ENCODE measurements around the gene GLIPR1L2. TPM values are rescaled to one million over a fixed set of nuclear protein-coding genes. Genes with fewer than 3 reads are reported as not detected.

The GLIPR1L2 gene
- total and polyA plus RNA-seq, 3 donors from 2014 or later, result 6.3 to 35.9 (median 17.9) TPM

DNA sequence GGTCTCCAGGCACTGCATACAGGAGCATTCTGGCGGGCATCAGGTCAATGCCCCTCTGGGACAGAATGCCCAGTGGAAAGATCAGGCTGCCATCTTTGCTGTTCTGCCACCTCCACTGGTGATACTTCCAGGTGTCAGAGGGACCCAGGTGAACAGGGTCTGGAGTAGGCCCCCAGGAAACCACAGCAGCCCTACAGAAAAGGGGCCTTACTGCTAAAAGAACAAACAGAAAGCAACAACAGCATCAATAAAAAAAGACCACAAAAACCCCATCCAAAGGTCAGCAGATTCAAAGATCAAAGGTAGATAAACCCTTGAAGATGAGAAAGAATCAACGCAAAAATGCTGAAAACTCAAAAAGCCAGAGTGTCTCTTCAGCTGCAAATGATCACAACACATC is 40.5 kb upstream of the GLIPR1L2 start:
- no peaks in the 10 kb centered on the region for H3K27me3 ChIP-seq
- WGBS, 2 donors, result 87 to 100% methylated on average over 2 of the region's 2 CpGs
- no peaks in the 10 kb centered on the region for H3K9me3 ChIP-seq
- H3K4me3 ChIP-seq, result no peak overlapping the region
- no peak overlapping the region for H3K27ac ChIP-seq
- no peaks in the 10 kb centered on the region for H3K36me3 ChIP-seq (ENCODE audit: low read depth, missing control alignments)
- intact Hi-C loops (cut with DNase I; ENCODE audit: low total_unique reads), result no loop called here
- TF ChIP-seq, protein P1, sequence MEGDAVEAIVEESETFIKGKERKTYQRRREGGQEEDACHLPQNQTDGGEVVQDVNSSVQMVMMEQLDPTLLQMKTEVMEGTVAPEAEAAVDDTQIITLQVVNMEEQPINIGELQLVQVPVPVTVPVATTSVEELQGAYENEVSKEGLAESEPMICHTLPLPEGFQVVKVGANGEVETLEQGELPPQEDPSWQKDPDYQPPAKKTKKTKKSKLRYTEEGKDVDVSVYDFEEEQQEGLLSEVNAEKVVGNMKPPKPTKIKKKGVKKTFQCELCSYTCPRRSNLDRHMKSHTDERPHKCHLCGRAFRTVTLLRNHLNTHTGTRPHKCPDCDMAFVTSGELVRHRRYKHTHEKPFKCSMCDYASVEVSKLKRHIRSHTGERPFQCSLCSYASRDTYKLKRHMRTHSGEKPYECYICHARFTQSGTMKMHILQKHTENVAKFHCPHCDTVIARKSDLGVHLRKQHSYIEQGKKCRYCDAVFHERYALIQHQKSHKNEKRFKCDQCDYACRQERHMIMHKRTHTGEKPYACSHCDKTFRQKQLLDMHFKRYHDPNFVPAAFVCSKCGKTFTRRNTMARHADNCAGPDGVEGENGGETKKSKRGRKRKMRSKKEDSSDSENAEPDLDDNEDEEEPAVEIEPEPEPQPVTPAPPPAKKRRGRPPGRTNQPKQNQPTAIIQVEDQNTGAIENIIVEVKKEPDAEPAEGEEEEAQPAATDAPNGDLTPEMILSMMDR (IDR thresholded peaks at IDR 0.05), result no peak
- no peak for TF ChIP-seq POLR2A (IDR thresholded peaks at IDR 0.05)
- no peak for DNase-seq
- H3K4me1 ChIP-seq, result no peaks in the 10 kb centered on the region

DNA sequence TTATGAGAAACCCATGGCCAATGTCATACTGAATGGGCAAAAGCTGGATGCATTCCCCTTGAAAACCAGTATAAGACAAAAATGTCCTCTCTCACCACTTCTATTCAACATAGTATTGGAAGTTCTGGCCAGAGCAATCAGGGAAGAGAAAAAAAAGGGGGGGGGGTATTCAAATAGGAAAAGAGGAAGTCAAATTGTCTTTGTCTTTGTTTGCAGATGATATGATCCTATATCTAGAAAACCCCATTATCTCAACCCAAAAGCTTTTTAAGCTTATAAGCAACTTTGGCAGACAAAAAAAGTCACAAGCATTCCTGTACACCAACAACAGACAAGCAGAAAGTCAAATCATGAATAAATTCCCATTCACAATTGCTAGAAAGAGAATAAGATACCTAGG is 36.9 kb upstream of the GLIPR1L2 start:
- TF ChIP-seq, protein P1 (IDR thresholded peaks at IDR 0.05), result no peak
- no peak for TF ChIP-seq POLR2A (IDR thresholded peaks at IDR 0.05)
- H3K36me3 ChIP-seq (ENCODE audit: low read depth, missing control alignments), result no peaks in the 10 kb centered on the region
- DNase-seq, result no peak
- H3K4me1 ChIP-seq, result no peaks in the 10 kb centered on the region
- no peaks in the 10 kb centered on the region for H3K9me3 ChIP-seq
- H3K4me3 ChIP-seq, result no peak overlapping the region
- no peaks in the 10 kb centered on the region for H3K27me3 ChIP-seq
- intact Hi-C loops (cut with DNase I; ENCODE audit: low total_unique reads), result no loop called here
- H3K27ac ChIP-seq, result no peak overlapping the region

DNA sequence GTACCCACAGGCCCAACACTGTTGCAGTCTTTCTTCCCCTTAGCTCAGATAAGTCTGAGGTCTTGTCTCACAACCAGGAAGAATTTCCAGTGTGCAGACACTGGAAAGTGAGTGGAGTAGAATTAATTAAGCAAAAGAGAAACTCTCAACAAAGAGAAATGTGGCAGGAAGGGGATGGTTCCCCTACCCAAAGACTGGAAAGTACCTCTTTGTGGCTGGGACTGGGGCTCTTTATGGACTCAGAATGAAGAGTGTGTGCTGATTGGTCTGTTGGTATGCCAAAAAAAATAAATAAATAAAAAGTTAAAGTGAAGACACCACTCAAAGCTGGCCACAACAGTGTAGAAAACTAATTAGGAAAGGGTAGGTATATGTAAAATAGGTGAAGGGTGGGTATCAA is 30.0 kb upstream of the GLIPR1L2 start:
- Histone ChIP-seq H3K36me3 (ENCODE audit: low read depth, missing control alignments) (no peaks in the 10 kb centered on the region), H3K27me3 (no peaks in the 10 kb centered on the region), H3K4me1 (no peaks in the 10 kb centered on the region), H3K27ac (no peak overlapping the region), H3K9me3 (no peaks in the 10 kb centered on the region), H3K4me3 (no peak overlapping the region)
- intact Hi-C loops (cut with DNase I; ENCODE audit: low total_unique reads), result no loop called here
- TF ChIP-seq POLR2A (IDR thresholded peaks at IDR 0.05), result no peak
- TF ChIP-seq, protein P1 (IDR thresholded peaks at IDR 0.05), result no peak
- DNase-seq, result no peak

DNA sequence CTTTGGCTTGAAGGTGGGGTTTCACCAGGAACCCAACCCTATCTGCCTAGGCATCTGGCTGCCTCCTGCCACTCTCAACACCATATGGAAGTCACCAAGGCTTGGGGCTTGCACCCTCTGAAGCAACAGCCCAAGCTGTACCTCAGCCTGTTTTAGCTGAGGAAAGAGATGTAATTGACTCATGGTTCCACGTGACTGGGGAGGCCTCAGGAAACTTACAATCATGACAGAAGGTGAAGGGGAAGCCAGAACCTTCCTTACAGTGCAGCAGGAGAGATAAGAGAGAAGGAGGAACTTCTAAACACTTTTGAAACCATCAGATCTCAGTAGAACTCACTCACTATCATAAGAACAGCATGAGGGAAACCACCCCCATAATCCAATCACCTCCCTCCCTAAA is 29.5 kb upstream of the GLIPR1L2 start:
- H3K27me3 ChIP-seq, result no peaks in the 10 kb centered on the region
- WGBS, 2 donors, result 73 to 75% methylated on average over 1 of the region's 1 CpG
- TF ChIP-seq, protein P1 (IDR thresholded peaks at IDR 0.05), result no peak
- TF ChIP-seq POLR2A (IDR thresholded peaks at IDR 0.05), result no peak
- no peaks in the 10 kb centered on the region for H3K36me3 ChIP-seq (ENCODE audit: low read depth, missing control alignments)
- H3K4me3 ChIP-seq, result no peak overlapping the region
- no peaks in the 10 kb centered on the region for H3K4me1 ChIP-seq
- no peak for DNase-seq
- H3K9me3 ChIP-seq, result no peaks in the 10 kb centered on the region
- no peak overlapping the region for H3K27ac ChIP-seq
- intact Hi-C loops (cut with DNase I; ENCODE audit: low total_unique reads), result no loop called here

DNA sequence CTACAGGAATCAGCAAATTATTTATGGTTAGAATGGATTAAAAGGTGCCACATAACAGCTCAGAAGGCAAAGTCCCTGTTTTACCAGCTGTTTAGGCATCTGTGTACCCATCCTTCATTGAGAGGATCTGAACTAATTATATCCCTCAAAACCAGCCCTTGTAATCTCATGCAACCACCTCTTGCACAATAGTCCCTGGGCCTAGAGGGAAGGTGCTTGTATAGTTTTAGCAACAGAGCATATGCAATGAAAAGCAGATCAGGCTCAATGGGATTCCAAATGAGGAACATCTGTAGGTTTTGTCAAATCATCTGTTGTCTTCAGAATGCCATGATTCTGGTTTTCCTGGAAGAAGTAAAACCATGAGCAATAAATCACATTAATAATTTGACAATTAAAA is 26.0 kb upstream of the GLIPR1L2 start:
- Histone ChIP-seq H3K27me3 (no peaks in the 10 kb centered on the region), H3K36me3 (ENCODE audit: low read depth, missing control alignments) (no peaks in the 10 kb centered on the region), H3K4me1 (no peaks in the 10 kb centered on the region), H3K27ac (no peak overlapping the region), H3K4me3 (no peak overlapping the region), H3K9me3 (no peaks in the 10 kb centered on the region)
- TF ChIP-seq, protein P1 (IDR thresholded peaks at IDR 0.05), result no peak
- no peak for TF ChIP-seq POLR2A (IDR thresholded peaks at IDR 0.05)
- intact Hi-C loops (cut with DNase I; ENCODE audit: low total_unique reads), result no loop called here
- DNase-seq, result no peak
